Measurements from ENCODE around the gene WNT2B. TPM values are rescaled to one million over a fixed set of nuclear protein-coding genes. Genes with fewer than 3 reads are reported as not detected.

Gene WNT2B
- total and polyA plus RNA-seq, 2 donors (not counting 3 experiments of a cell fraction or from before 2014, with no cell fraction given): 1.5 to 3.6 TPM

DNA sequence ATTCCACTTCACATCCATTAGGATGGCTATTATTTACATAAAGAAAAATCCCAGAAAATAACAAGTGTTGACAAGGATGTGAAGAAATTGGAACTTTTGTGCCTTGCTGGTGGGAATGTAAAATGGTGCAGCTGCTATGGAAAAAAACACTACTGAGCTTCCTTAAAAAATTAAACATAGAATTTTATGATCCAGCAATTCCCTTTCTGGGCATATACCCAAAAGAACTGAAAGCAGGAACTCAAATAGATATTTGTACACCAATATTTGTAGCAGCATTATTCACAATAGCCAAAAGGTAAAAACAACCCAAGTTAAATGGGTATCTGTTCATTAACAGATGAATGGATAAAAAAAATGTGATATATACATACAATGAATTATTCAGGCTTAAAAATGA, 45.6 kb downstream of the WNT2B start:
- Histone ChIP-seq H3K36me3 (ENCODE audit: control insufficient read depth in 2 of 2, extremely low read depth in 1 of 2, insufficient read depth in 2 of 2, low read length in 2 of 2) (no peaks in the 10 kb centered on the region), H3K9me1 (replicated peaks; ENCODE audit: control insufficient read depth, extremely low read depth, insufficient read depth, low read length) (no peaks in the 10 kb centered on the region), H3K4me3 (replicated peaks in 1 of 3; ENCODE audit: insufficient read depth in 1 of 3, low read depth in 1 of 3, low read length in 3 of 3) (no peak overlapping the region), H4K20me1 (replicated peaks; ENCODE audit: control insufficient read depth, extremely low read depth, insufficient read depth, low read length) (no peaks in the 10 kb centered on the region), H3K79me2 (ENCODE audit: control insufficient read depth, insufficient read depth, low read length) (no peaks in the 10 kb centered on the region), H3K9me3 (replicated peaks; ENCODE audit: control insufficient read depth, insufficient read depth, low read length) (no peaks in the 10 kb centered on the region), H3K4me1 (ENCODE audit: control insufficient read depth, extremely low read depth, insufficient read depth, low read length) (no peaks in the 10 kb centered on the region), H3K27me3 (ENCODE audit: control insufficient read depth in 2 of 2, insufficient read depth in 2 of 2, low read length in 2 of 2) (no peaks in the 10 kb centered on the region), H3K9ac (replicated peaks; ENCODE audit: extremely low read depth, insufficient read depth, low read length) (no peak overlapping the region), H3K27ac (ENCODE audit: insufficient read depth, low read depth, low read length) (no peak overlapping the region), H3K4me2 (ENCODE audit: insufficient read depth, low read length) (no peak overlapping the region), H2AFZ (ENCODE audit: low read depth, low read length) (no peak overlapping the region)
- BruUV-seq (replicated peaks): no TSS peak
- ChIA-PET POLR2A (no interaction called here), CTCF (interaction anchor here (1.1 to 2.0 kb wide), 2 partner anchors 9 to 11 kb away, joined by 4 to 10 read pairs; no protein-coding TSS in a partner anchor)
- DNase-seq (ENCODE audit: low read depth, low spot score): no peak
- dilution Hi-C loops (cut with MboI; ENCODE audit: extremely low pct_ligation_motif_present, low sequenced_read_pairs): no loop called here
- intact Hi-C loops (cut with micrococcal nuclease): no loop called here
- TF ChIP-seq FOS (IDR thresholded peaks at IDR 0.05; ENCODE audit: borderline replicate concordance, insufficient read depth, low read length) (no peak), JUN (IDR thresholded peaks at IDR 0.05; ENCODE audit: borderline replicate concordance, insufficient read depth, insufficient read length, low read depth) (no peak), POLR2AphosphoS5 (IDR thresholded peaks at IDR 0.05; ENCODE audit: insufficient read depth, low read depth, low read length) (no peak), POLR2A (IDR thresholded peaks at IDR 0.05; ENCODE audit: low read depth, low read length) (no peak), EZH2 (IDR thresholded peaks at IDR 0.05; ENCODE audit: borderline replicate concordance, low read depth, low read length, severe bottlenecking) (no peak)
- TF ChIP-seq, protein P1, sequence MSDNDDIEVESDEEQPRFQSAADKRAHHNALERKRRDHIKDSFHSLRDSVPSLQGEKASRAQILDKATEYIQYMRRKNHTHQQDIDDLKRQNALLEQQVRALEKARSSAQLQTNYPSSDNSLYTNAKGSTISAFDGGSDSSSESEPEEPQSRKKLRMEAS (IDR thresholded peaks at IDR 0.05; ENCODE audit: insufficient read depth, insufficient read length): no peak
- TF ChIP-seq, protein P2, sequence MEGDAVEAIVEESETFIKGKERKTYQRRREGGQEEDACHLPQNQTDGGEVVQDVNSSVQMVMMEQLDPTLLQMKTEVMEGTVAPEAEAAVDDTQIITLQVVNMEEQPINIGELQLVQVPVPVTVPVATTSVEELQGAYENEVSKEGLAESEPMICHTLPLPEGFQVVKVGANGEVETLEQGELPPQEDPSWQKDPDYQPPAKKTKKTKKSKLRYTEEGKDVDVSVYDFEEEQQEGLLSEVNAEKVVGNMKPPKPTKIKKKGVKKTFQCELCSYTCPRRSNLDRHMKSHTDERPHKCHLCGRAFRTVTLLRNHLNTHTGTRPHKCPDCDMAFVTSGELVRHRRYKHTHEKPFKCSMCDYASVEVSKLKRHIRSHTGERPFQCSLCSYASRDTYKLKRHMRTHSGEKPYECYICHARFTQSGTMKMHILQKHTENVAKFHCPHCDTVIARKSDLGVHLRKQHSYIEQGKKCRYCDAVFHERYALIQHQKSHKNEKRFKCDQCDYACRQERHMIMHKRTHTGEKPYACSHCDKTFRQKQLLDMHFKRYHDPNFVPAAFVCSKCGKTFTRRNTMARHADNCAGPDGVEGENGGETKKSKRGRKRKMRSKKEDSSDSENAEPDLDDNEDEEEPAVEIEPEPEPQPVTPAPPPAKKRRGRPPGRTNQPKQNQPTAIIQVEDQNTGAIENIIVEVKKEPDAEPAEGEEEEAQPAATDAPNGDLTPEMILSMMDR (IDR thresholded peaks at IDR 0.05; ENCODE audit: extremely low read depth in 1 of 2, insufficient read depth in 1 of 2, low read depth in 1 of 2, low read length in 2 of 2): no peak
- no peak for FAIRE-seq
